Activated naive CD8-positive, alpha-beta T cell treated with anti-CD3 and anti-CD28 coated beads for 36 hours (primary cell): Measurements from ENCODE around the gene RASSF4. TPM values are rescaled to one million over a fixed set of nuclear protein-coding genes. Genes with fewer than 3 reads are reported as not detected.
A peak's percentile ranks its signal among the peaks of the same experiment; 100 is the strongest.

Experiments
- DNase-seq: peaks from one replicate; pipeline ENCODE4 v3.0.0; 2021
- H3K27ac Mint-ChIP-seq: one replicate; pipeline ENCODE4 v1.8.0; 2022; ENCODE audit warnings: mild to moderate bottlenecking, moderate library complexity, mixed read lengths
- H3K27me3 Mint-ChIP-seq: one replicate; pipeline ENCODE4 v1.8.0; 2022; ENCODE audit warnings: mild to moderate bottlenecking, mixed read lengths
- H3K36me3 Mint-ChIP-seq: one replicate; pipeline ENCODE4 v1.8.0; 2021; ENCODE audit warnings: mild to moderate bottlenecking, mixed read lengths
- H3K4me1 Mint-ChIP-seq: one replicate; pipeline ENCODE4 v1.8.0; 2021; ENCODE audit warnings: mixed read lengths
- H3K4me3 Mint-ChIP-seq: one replicate; pipeline ENCODE4 v1.8.0; 2022; ENCODE audit warnings: mild to moderate bottlenecking, moderate library complexity, mixed read lengths
- H3K9me3 Mint-ChIP-seq: one replicate; pipeline ENCODE4 v1.8.0; 2022; ENCODE audit warnings: mixed read lengths
- total RNA-seq, 2 experiments: library from RNA; stranded (reverse); gene quantifications; one replicate each; pipeline ENCODE4 v1.2.3, GENCODE V29; 2021

RASSF4 gene
- total RNA-seq, 2 experiments from 2014 or later, result 5.6 to 6.2 TPM

DNA sequence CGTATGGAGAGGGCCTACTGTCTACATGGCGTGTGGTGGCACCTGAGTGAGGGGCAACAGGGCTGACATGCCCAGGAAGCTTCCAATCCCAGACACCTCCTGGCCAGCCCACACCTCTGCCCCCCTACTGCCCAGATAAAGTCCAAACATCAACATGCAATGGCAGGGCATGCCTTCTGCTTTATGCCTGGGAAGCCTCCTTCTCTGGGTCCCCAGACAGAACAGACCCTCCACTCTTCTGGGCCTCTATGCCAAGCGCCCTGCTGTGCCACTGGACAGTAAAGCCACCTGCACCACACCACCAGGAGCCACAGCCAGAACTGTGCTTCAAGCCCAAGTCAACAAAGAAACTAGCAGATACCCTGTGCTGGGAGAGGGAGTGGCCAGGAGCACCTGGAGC is 36.0 kb upstream of the RASSF4 start:
- Mint-ChIP-seq H3K4me3 (no peak overlapping the region), H3K36me3 (no peaks in the 10 kb centered on the region), H3K27me3 (no peaks in the 10 kb centered on the region), H3K9me3 (no peaks in the 10 kb centered on the region), H3K27ac (no peak overlapping the region), H3K4me1 (no peaks in the 10 kb centered on the region)
- no peak for DNase-seq

DNA sequence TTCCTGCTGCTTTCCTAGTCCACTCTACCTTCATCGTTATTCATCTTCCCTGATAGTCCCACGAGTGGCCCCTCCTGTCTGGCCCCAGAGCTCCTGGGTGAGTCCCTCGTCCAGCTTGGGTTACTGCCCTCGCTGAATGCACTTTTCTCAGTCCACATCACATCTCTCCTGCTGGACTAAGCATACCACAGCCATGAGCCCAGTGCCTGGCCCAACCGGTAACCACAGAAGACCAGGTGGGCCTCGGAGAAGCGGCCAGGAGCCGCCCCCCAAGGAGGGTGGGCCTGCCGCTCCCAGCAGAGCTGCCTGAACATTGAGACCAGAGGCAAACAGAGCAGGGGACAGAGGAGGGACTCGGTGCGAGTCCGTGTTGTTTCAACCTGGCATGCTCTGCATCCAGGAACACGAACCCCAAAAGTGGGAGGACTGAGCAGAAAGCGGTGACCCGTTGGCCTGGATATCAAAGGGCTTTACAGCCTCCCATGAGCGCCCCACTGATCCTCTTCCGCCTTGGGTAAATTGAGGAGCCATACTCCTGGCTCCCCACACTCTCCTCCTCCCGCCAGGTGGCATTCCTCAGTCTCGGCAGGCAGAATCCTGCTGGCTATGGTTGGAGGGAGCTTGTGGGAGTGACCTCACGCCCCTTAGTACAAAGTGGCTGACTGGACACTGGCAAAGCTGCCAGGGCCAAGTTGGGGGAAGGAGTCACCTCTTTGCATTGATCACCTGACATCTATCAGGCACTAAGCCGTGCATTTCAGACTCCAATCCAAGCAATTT is 35.2 kb upstream of the RASSF4 start:
- no peak for DNase-seq
- Mint-ChIP-seq H3K27ac (no peak overlapping the region), H3K4me1 (no peaks in the 10 kb centered on the region), H3K9me3 (no peaks in the 10 kb centered on the region), H3K27me3 (no peaks in the 10 kb centered on the region), H3K36me3 (no peaks in the 10 kb centered on the region), H3K4me3 (no peak overlapping the region)

DNA sequence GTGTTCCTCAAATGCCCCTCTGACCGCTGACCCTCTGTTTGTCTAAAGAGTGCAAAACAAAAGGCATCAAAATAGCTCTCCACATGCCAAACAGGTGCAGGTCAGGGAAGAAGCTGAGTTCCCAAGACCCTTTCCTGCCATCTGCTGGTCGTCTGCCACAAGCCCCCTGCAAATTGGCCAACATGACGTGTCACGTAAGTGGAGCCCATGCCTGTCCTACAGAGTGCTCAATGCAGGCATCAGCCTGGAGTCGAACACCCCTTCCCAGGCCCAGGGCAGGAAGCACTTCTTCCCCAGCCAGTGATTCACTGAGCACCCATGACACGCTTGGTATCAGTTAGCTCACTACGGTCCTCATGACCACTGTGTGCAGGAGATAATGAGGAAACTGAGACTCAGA is 34.4 kb upstream of the RASSF4 start:
- no peak for DNase-seq

DNA sequence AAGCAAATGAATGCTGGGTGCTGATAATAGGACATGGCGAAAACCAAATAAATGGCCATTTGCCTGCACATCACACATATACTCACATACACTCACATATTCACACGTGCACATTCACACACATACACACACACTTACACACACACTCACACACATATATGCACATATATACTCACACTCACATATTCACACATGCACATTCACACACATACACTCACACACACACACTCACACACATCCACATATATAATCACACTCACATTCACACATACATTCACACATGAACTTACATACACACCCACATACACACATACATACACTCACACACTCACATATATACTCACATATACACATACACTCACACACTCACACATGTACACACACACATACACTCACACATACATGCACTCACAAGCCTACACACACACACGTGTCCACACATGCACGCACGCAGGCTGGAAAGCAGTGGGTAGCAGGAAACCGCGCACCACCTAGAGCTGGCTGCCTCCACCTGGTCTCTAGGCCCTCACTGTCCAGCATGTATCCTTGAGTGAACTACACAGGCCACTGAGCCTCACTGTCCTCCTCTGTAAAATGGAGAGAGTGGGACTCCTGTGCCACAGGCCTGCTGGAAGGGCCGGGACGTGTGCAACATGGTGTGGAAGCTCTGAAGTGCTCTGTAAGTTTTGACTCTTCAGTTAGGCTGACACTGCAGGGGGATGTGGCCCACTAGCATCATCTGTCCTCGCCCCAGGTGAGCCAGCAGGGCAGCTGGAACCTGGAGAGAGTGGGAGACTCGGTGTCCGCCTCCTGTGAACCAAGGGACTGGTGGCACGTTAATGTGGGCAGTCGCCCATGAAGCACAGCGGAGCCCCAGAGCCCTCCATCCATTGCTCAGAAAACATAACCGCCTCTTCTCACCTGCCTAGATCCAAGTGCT is 33.5 kb upstream of the RASSF4 start:
- Mint-ChIP-seq H3K27me3 (no peaks in the 10 kb centered on the region), H3K9me3 (no peaks in the 10 kb centered on the region), H3K27ac (no peak overlapping the region), H3K36me3 (no peaks in the 10 kb centered on the region), H3K4me1 (no peaks in the 10 kb centered on the region), H3K4me3 (no peak overlapping the region)
- DNase-seq, result no peak

More for the DNA sequence above, 34.4 kb upstream of the RASSF4 start:
- H3K4me1 Mint-ChIP-seq, result no peaks in the 10 kb centered on the region
- H3K9me3 Mint-ChIP-seq, result no peaks in the 10 kb centered on the region
- H3K4me3 Mint-ChIP-seq, result no peak overlapping the region
- H3K27ac Mint-ChIP-seq, result no peak overlapping the region
- H3K36me3 Mint-ChIP-seq, result no peaks in the 10 kb centered on the region
- H3K27me3 Mint-ChIP-seq, result no peaks in the 10 kb centered on the region

DNA sequence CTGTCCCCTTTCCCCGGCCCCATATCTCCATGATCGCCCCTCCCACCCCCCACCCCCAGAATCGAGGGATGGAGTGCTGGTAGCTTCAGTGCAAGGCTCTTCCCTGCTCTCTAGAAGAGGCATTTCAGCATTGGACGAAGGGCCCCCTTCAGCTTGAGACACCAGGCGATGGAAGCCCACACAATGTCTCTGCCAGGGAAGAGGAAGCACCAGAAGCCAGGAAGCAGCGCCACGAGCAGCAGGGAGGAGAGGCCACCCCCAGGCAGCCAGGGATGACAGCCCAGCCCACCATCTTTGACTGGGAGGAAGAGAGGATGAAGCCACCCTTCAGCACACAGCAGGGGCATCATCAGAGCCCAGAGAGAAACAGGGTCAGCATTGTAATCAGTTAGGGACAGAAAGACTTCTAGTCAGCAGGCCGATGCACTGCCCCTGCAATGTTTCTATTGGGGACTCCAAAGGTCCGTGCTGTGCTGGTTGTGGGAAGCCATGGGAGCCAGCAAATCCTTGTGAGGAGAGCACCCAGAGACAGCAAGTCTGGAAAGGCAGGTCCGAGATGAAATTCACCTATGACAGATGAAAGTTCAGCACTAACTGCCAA is 32.8 kb upstream of the RASSF4 start:
- no peak overlapping the region for H3K27ac Mint-ChIP-seq
- no peak for DNase-seq
- H3K27me3 Mint-ChIP-seq, result no peaks in the 10 kb centered on the region
- no peak overlapping the region for H3K4me3 Mint-ChIP-seq
- H3K9me3 Mint-ChIP-seq, result no peaks in the 10 kb centered on the region
- no peaks in the 10 kb centered on the region for H3K4me1 Mint-ChIP-seq
- no peaks in the 10 kb centered on the region for H3K36me3 Mint-ChIP-seq

DNA sequence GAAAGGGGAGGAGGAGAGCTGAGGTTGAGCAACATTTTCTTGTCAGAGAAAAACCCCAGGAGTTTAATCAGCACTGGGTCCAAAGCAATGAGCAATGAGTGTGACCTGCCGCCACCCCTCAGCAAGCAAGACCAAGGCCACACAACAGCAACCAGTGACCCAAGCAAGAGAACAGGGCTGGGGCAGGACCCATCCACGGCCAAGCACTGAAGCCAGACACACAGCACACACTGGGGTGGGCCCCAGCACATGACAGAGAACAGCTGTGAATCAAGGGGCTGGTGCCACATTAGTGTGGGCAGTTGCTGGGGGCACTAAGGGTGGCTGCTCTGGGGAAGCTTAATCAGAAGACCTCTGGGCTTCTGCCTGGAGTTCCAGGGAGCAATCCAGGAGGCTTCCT is 32.2 kb upstream of the RASSF4 start:
- H3K4me3 Mint-ChIP-seq, result no peak overlapping the region
- no peaks in the 10 kb centered on the region for H3K27me3 Mint-ChIP-seq
- H3K36me3 Mint-ChIP-seq, result no peaks in the 10 kb centered on the region
- H3K4me1 Mint-ChIP-seq, result no peaks in the 10 kb centered on the region
- H3K9me3 Mint-ChIP-seq, result no peaks in the 10 kb centered on the region
- no peak for DNase-seq
- H3K27ac Mint-ChIP-seq, result no peak overlapping the region

DNA sequence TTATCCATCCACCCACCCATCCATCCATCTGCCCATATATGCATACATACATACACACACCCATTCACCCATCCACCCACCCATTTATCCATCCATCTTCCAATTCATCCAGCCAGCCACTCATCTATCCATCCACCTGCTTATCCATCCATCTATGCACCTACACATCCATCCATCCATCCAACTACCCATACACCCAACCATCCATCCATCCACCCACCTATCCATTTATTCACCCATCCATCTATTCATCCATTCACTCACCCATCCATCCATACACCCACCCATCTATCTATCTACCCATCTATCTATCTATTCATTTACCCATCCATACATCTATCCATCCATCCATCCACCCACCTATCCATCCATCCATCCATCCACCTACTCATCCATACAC is 31.1 kb upstream of the RASSF4 start:
- Mint-ChIP-seq H3K4me3 (no peak overlapping the region), H3K4me1 (no peaks in the 10 kb centered on the region), H3K27me3 (no peaks in the 10 kb centered on the region), H3K27ac (no peak overlapping the region), H3K9me3 (no peaks in the 10 kb centered on the region), H3K36me3 (no peaks in the 10 kb centered on the region)
- no peak for DNase-seq

DNA sequence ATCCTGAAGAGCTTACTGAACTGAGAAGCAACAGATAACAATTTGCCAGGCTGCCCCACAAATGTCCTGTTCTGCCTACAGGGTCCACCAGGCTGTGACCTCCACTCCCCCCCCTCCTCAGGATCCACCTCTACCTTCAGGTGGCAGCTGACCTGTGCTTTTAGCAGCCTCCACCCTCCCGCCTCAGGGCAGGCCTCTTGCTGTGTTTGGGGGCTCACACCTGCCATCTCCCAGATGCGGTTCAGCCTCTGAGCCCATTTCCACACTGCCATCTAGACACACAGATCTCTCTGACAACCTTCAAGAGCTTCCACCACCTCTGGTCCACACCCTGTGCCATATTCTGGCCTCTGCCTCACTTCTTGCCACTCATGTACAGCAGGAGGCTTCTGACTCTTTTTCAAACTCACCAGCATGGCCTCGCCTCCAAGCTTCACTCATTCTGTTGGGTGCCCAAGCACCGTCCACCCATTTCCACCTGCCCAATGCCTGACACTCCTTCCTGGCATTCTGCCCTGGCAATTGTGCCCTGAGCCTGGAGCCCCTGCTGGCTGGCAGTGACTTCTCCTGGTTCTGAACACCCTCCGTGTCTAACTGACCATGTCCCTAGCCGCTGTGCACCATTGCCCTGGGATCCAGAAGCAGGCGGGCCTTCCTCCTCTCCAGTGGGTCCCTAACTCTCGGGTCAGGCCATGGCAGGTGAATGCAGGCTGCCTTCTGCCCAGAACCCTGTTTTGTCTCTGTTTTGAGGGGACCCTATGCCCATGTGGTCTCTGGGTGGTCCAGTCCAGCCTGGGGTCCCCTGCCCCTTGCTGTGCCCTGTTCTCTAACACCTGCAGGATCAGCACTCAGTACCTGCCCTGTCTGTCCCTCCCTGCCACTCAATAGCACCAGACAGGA is 30.0 kb upstream of the RASSF4 start:
- Mint-ChIP-seq H3K36me3 (no peaks in the 10 kb centered on the region), H3K27ac (no peak overlapping the region), H3K27me3 (no peaks in the 10 kb centered on the region), H3K9me3 (no peaks in the 10 kb centered on the region), H3K4me3 (no peak overlapping the region), H3K4me1 (no peaks in the 10 kb centered on the region)
- DNase-seq, result no peak

DNA sequence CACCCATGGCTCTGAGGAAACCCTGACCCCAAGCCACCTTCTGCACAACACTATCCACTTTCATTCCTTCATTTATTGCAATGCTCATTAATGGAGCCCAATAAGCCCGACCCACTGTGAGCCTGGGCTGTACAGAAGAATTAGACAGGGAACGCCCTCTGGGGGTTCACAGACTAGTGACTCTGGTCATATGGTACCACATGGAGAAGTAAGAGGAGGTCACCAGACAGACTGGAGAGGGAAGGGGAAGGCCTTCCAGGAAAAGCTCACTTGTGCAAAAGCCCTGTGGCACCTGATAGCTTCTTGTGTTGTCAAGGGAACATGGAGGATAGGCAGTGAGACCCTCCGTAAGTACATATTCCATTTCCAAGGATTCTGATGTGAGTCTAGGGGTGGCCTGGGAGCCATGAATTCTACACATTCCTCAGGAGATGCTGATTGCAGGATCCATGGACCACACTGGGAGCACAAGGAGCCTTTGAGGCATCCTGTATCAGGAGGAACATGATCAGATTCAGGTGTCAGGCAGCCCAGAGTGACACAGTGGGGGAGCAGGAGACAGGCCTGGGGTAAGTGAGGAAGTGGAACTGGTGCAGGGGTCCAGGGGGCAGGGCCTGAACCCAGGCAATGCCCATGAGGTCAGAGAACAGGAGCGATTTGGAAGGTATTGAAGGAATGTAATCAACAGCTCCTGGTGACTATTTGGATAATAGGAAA is 28.5 kb upstream of the RASSF4 start:
- Mint-ChIP-seq H3K27ac (no peak overlapping the region), H3K36me3 (no peaks in the 10 kb centered on the region)
- no peak for DNase-seq

DNA sequence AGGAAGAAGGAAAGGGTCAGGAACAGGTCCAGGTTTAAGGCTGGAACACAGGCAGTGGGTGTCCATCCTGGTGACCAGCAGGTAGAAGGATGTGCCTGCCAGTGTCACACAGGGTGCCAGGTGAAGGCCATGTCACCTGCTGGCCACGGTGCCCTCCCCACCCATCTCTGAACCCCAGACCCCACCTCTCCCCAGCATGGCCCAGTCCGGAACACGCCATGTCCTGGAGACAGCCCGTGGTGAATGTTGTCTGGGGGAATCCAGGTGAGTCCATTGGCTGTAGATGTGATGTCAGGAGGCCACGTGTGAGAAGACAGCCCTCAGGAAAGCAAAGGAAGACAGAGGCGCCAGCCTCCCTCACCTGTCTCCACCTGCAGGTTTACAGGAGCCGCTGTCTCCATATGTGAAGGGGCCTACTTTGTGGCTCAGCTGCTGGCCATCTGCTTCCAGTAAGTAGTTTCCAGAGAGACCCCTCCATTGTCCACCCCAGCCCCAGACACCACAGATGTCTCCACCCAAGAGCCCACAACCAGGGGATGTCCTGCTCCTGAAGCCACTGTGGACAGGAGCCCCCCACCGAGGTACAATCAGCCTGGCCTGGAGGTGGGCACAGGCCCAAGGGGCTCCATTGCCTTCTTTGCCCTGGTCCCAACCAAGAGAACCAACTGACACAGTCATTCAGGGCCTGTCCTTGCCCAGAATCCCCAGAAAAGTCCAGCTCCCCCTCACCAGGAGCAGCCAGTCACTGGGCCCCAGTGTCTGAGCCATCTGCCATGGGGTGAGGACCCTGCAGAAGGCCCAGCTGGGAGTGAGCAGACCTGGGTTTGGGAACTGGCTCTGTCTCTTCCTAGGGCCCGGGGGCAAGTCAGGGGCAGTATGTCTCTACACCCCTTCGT is 27.7 kb upstream of the RASSF4 start:
- Mint-ChIP-seq H3K9me3 (no peaks in the 10 kb centered on the region), H3K36me3 (no peaks in the 10 kb centered on the region), H3K27ac (no peak overlapping the region), H3K4me1 (peaks cover 7% of the 10 kb centered on the region), H3K4me3 (no peak overlapping the region), H3K27me3 (no peaks in the 10 kb centered on the region)
- no peak for DNase-seq

More for the DNA sequence above, 28.5 kb upstream of the RASSF4 start:
- Mint-ChIP-seq H3K4me3 (no peak overlapping the region), H3K4me1 (peaks cover 5% of the 10 kb centered on the region), H3K27me3 (no peaks in the 10 kb centered on the region), H3K9me3 (no peaks in the 10 kb centered on the region)

DNA sequence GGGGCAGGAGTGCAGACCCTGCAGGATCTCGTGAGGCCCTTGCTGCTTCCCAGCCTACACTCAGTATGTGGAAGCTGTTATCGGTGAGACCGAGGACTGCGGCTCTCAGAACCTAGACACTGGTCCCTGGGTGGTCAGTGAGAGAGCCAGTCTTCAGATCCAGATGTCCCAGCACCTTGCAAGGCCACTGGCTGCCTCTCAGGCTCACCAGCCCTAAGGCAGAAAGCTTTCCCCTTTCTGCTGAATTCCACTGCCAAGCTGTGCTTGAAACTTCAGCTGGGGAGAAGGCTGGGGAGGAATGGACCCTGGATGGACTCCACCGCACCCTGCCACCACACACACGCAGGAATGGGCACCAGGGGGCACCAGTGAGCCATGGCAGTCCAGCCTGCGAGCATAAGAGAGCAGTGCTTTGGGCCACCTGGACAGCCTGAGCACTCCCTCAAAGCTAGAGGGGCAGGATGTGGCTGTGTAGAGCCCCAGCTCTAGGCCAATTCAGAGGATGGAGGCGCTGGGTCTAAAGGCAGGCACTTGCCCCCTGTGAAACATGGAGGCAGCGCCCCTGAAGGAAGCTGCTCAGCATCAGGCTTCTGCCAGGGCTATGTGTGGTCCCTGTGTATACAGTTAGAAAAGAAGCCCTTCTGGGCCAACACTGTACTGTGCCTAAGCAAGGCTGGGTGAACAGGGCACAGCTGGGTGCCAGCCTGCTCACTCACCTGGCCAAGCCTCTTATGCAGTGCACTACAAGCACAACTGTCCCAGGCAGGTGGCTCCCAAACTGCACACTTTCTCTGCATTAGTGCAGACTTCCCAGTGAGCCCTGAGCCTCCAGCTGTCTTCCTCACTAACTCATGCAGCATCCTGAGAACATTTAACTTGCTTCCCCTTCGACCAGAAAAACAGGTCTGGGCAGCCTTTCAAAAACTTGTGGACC is 26.8 kb upstream of the RASSF4 start:
- Mint-ChIP-seq H3K9me3 (no peaks in the 10 kb centered on the region), H3K27me3 (peaks cover 5% of the 10 kb centered on the region), H3K36me3 (no peaks in the 10 kb centered on the region), H3K4me3 (no peak overlapping the region), H3K27ac (no peak overlapping the region), H3K4me1 (peaks cover 7% of the 10 kb centered on the region)
- DNase-seq, result peak; percentile 81

DNA sequence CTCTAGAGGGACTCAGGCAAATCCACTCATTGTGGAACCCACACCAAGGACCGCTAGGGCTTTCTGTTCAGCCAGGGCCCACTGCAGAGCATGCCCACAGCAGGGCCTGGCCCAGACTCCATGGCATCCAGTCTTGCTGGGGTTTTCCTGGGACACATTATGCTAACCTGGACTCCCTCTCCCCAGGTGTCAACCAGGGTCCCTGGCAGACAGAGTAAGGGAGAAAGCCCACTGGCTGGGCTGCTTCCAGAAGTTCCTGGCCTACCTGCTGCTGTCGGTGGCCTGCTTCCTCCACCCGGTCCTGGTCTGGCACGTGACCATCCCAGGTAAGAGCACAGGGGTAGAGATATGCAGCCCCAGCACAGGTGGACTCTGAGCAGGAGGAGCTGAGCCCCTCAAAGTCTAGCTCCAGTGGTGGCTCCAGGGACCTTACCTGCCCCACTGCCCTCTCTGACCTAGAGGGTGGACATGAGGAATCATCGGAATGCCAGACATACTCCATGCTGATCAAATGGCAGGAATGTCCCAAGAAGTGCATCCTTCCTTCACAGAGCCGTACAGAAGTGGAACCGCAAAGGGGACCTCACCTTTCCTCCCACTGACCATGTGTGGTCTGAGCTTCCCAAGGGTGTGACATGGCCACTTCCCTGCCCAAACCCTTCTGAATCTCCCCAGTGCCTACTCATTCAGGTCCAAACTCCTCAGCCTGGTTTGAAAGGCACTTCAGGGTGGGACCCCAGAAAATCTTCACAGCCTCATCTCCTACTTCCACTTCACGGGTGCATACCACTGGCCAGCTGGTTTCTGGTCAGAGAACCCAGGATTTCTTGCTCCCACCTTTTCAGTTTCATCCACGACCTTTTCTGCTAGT is 25.9 kb upstream of the RASSF4 start:
- Mint-ChIP-seq H3K4me3 (no peak overlapping the region), H3K27me3 (peaks cover 8% of the 10 kb centered on the region), H3K4me1 (peaks cover 7% of the 10 kb centered on the region), H3K36me3 (no peaks in the 10 kb centered on the region), H3K9me3 (peaks cover 2% of the 10 kb centered on the region), H3K27ac (no peak overlapping the region)
- no peak for DNase-seq
